HG02938 (cell line): ENCODE results near the gene THUMPD2.

ENCODE experiments used
- ATAC-seq: cut with Tn5 transposase; IDR thresholded peaks from one replicate; pipeline ENCODE4 v1.9.1; 2021; ENCODE audit warnings: mild to moderate bottlenecking, moderate library complexity; ENCODE audit not compliant: unreplicated experiment

The THUMPD2 gene

DNA sequence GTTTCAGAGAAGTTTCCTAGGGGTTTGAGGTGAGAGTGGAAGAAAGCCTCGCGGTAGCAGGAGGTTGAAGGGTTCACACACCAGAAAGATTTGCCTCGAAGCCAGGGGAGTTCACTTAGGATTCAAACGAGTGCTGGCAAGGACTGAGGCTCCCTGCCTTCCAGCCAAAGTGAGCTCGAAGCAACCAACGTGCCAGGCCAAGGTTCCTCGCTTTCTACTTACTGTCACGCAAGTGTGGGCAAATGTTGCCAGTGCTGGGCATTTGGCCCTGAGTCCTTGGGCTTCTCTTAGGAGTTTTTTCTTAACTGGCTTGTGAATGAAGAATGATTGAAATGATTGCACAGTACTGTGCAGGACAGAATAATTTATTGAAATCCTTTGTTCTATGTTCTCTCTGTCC lies 59.7 kb downstream of the THUMPD2 start:
- ATAC-seq: no peak

DNA sequence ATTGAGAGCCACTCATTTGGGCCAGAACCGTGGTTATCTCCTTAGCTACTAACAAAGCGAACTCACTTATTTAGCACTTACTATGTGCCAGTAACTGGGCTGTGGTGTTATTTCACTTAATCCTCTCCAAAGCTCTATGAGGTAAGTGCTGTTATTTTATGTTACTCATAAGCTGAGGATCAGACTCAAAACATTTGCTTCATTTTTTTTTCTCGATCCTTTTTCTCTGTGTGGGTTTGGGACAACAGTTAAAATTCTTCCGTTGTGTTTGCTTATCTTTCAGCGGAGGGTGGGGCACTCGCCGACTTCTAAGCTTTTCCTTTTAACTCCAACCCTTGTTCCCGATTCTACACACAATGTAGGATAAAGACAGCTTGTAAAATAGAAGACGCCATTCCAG lies 60.6 kb downstream of the THUMPD2 start:
- no peak for ATAC-seq

DNA sequence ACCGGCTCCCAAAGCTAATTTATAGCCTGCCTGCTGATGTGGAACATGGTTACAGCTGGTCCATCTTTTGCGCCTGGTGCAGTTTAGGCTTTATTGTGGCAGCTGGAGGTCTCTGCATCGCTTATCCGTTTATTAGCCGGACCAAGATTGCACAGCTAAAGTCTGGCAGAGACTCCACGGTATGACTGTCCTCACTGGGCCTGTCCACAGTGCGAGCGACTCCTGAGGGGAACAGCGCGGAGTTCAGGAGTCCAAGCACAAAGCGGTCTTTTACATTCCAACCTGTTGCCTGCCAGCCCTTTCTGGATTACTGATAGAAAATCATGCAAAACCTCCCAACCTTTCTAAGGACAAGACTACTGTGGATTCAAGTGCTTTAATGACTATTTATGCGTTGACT lies 62.0 kb downstream of the THUMPD2 start:
- no peak for ATAC-seq

DNA sequence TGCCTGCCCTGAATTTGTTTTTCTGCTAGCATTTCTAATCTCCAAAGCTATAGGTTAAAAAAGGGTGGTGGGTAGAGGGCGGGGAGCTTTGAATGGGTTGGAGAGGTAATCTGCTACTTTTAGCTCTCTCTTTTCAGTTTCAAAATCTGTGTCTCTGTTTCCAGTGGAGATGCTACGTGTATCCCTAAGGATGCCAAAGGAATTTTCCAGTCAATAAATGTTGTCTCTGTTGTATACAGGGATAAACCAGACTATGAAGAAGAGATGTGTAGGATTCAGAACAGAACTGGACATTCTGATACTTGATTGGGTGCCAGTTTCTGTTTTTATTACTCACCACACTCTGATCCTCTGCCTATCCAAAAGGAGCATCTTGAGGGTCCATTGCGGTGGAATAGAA lies 63.2 kb downstream of the THUMPD2 start:
- no peak for ATAC-seq

DNA sequence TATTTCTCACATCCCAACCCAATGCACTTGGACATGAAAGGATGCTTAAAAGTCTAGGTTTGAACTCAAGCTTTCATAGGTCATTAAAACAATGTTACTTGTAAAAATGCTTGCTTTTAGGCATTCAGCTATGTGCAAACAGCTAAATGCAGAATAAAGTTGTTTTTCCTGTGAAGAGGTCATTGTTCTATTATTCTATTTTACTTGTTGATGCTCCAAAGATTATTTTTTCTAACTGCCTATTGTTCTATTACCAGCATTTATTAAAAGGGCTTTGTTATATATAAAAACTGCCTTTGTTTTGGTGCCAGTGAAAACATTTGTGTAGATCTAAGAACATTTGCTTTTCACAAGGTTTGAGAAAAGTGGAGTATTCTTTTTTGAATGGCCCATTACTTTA lies 64.0 kb downstream of the THUMPD2 start:
- no peak for ATAC-seq

DNA sequence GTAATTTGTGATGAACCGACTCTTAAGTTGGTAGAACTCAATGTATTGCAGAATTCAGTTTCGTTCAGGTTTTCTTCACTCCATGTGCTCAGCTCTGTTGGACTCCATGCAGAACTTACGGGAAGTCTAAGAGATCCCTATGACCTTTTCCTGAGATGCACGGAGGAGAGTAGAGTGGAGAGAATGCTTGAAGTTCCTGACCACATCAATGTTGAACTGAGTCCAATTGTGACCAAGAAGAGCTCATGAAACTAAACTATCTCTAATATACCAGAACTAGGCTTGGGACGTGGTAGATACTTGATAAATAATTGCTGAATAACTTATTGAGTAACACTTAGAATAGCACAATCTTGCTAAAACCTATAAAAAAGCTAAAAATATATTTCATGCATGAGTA lies 66.1 kb downstream of the THUMPD2 start:
- ATAC-seq: no peak

DNA sequence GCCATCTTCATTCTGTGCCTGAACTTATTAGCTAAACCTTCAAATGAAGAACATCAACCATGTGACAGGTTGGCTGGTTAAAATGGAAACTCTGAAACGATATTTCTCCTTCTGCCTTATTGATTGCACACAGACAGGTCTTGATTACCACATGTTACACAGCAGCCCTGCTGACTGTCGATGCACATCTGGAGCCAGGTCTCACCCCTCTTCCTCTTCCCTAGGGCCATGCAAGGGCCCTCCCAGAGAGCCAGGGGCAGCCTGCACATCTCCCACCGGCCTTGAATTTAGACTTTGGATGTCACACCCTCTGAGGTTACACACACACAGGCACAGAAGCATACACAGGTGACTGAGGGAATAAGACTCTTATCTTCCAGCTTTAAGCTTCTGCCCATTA lies 68.3 kb downstream of the THUMPD2 start:
- no peak for ATAC-seq

DNA sequence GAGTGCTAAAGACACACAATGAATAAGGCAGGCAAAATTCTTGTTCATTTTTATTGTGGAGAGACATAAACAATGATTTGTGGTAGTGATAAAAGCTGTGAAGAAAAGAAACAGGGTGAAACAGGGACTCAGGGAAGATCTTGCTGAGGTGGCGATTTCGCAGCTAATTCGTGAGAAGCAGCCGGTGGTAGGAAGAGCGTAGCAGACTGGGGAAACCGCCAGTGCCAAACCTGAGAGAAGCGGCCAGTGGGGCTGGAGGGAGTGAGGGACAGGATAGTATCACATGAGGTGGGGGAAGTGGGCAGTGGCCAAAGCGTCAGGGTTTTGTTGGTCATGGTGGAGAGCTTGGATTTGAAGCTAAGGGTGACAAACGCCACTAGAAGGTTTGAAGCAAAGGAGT lies 71.1 kb downstream of the THUMPD2 start:
- no peak for ATAC-seq

DNA sequence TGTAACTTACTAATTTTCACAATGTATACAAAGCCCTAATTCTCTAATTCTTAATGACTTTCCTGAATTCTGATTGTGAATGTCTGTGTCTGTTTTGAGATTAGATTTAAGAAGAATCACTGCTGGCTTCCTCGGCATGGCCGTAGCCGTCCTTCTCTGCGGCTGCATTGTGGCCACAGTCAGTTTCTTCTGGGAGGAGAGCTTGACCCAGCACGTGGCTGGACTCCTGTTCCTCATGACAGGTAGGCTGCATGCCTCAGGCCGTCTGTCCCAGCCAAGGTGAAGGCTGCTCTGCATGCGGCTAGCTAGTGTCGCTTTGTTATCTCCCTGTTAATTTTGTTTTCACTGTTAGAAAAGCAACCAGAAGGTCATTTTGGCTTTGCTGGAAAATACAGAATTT lies 72.1 kb downstream of the THUMPD2 start:
- ATAC-seq: no peak

DNA sequence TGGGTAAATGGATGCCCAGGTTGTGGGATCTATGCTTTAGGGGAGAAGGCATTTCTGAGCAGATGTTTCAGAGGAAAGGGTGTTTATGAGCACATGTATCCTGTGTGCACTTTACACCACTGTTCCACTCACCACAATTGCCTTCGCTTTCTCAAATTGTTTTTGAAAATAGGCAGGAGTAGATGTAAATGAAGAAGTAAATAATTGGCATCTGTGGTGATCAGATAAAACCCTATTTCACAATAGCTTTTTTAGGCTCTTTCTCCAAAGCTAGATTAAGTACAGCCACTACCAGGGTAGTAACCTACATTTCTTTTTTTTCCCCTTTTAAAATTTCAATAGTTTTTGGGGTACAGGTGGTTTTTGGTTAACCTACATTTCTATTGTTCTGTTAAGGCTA lies 72.7 kb downstream of the THUMPD2 start:
- ATAC-seq: no peak

DNA sequence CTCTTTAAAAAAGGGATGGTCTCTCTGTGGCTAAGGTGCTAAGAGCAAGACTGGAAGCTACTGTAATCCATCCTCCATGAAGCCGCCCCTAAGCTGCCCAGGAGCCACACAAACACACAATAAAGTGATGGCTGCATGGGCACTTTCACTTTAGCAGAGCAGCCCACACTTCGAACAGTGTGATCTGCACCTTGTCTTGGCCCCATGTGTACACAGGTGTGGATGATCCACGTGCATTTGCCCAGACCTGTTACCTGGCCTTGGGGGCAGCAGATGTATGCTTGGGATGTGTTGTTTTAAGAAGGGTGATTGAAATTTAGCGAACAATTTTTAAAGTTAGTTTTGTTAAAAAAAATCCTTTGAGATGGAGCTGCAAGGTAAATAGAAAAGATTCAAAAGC lies 73.4 kb downstream of the THUMPD2 start:
- no peak for ATAC-seq

DNA sequence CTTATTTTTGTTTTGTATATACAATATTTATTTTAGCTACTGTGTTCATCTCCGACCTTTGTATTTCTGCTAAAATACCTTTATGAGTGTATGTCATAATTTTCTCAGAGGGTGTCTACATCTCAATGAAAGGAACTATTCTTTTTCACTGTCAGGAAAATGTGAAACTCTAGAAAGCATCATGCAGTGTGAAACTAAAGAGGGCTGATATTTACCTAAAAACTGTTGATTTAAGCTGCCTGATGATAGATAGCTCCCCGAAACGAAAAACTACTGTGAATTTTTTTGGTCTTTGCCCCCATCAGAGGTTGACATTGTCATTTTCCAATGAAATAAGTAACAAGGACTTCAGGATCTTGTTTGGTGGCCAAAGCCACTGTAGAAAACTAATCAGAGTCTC lies 74.5 kb downstream of the THUMPD2 start:
- ATAC-seq: no peak

DNA sequence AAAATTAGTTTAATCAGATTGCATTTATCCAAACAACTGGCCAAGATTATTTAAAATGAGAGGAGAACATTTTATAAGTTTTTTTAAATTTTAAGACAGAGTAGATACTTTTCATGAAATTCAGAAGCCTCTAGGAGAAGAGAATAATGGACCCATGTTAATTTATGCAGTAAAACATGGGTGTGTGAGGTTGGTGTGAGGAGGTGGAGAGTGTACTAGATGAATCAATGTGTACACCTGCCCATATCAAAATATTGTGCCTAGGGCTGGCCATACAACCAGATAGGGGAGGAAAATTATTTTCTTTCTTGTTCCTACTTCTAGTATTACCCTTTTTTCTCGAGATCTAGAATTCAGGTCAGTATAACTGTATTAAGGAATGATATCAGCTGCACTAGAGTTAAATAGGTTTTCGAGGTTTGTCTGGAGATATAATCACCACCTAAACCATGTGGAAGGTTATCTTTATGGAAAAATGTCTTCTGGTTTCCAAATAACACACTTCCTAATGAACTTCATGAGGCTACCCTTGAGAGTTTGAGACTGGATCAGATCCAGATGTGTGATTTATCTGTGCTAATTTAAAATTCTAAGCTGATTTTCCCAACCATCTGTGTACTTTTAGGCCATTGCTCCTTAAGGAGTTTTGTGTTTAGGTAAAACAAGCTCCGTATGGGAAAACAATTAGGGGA lies 75.7 kb downstream of the THUMPD2 start:
- no peak for ATAC-seq

DNA sequence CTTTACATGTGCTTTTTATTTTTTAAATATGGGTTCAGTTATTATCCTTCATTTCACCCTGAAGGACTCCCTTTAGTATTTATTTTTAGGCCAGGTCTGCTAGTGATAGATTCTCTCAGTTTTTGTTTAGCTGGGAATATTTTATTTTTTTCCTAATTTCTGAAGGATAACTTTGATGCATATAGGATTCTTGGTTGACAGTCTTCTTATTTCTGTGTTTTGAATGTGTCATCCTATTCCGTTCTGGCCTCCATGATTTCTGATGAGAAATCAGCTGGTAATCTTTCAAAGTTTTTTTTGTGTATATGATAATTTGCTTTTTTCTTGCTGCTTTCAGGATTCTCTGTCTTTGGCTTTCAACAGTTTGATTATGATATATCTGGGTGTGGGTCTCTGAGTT lies 77.9 kb downstream of the THUMPD2 start:
- ATAC-seq: no peak

DNA sequence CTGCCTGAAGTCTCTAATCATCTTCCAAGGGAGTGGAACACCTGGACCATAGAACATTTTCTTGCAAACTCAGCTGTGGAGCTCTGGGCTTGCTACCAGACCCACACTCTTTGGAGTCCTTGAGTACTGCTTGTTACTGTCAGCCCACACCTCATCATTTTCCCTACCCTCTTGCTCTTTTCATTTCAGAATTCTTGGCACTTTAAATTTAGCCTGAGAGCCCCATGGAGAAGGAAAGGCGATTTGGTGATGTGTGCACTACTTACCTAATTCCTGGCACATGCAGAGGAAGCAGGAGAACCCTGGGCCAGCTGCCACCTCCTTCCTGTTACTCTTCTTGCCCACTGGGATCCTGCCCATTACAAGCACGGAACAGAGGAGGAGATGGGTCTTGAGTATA lies 81.6 kb downstream of the THUMPD2 start:
- ATAC-seq: no peak

DNA sequence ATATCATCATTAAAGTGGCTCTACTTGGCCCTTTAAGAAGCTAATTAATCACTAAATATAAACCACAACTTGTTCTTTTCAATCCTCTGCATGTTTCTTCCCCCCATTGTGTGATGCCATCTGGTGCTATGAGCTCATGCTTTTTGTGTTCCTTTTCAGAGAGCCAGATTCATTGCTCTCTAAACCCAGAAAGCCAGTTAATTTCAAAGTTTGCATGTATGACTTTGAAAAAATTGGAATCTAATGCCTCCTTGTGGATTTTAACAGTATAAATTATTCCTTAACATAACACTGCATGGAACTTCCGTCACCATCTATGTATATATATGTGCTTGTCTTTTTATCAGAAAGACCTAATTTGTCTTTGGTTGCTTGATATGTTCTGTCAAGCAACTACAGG lies 82.2 kb downstream of the THUMPD2 start:
- ATAC-seq: no peak

DNA sequence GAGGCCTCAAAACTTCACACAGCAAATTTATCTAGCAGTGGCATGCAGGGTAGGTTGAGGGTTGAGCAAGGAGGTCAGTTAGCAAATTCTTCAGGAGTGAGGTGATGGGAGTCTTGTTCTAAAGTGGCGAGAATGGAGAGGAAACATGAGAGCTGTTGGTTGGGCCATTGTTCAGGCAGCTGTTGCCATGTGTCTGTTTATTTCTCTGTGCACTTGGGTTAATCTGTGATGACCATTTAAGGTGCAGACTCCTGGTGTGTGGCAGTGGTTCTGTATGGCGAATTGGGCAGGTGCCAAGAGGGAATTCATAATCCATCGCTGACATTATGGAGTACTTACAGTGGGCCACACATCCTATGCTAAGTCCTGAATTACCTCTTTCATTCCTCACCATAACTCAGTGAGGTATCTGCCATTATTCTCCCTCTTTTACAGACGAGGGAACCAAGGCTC lies 82.9 kb downstream of the THUMPD2 start:
- no peak for ATAC-seq

DNA sequence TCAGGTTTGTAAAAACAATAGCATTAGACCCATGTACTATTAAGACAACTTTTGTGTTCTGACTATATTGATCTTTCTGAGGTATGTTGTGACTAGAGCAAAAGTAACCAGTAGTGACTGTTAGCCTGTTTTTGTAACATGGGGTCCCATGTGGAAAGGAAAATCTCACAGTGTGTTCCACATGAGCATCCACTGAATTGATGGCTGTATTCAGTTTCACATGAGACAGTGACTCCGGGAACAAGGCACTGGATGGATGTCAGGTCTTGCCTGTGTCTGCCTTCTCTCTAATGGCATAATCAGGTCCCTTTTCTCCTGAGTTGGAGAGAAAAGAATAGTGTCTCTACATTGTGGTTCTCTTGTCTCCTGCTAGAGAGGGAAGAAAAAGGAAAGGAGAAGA lies 85.8 kb downstream of the THUMPD2 start:
- no peak for ATAC-seq

DNA sequence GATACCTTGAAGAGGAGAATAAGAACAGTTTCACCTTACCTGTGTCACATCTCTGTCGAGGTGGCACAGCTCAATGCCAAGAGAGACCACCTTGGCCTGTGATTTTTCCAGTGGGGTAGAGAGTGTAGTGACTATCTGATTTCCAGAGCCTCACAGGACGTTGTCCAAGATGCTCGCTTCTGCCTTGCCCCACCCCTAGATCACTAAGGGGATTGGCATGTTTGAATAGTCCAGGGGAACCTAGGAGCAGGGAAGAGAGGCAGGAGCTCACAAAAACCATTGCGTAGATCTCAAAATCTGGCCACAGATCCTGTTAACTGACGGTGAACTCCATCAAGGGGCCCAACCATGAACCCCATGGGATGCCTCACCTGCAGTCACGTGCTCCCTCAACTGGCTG lies 89.2 kb downstream of the THUMPD2 start:
- no peak for ATAC-seq

DNA sequence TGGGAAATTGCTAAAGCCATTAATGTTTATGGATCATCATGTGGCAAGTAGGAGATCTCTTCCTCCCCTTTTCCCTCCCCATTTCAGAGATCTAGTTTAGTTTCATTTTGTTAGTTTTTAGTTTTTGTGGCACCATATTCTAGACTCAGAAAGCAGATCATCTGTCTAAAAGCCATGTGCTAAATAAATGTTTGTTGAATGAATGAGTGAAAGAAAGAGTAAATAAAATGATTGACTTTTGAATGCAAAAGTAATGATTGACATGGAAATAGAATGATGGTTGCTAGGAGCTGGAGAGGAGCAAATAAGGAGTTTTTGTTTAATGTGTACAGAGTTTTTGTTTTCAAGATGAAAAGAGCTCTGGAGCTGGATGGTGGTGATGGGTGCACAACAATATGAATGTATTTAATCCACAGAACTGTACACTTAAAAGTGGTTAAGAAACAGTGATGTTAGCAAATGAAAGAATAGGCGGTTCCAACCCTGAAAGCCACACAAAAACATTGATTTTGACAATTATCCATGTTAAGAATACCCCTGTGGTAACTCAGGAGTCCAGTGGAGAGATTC lies 89.7 kb downstream of the THUMPD2 start:
- no peak for ATAC-seq

DNA sequence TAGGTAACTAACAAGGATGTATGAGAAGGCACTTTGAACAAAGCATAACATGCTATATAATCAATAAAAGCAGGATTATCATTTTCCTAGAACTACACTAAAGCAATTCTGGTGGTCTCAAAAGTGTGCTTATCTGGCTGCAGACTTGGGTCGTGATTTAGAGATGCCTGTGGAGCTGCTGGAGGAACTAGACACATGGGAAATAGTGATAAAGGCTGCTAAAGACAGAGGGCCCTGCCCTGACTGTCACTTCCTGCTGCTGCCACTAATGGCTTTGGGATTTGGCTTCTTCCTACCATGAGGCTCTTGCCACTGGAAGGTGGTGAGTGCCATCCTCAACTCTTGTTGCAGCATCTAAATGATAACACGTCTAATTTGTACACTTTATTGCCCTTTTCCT lies 90.9 kb downstream of the THUMPD2 start:
- ATAC-seq: no peak

DNA sequence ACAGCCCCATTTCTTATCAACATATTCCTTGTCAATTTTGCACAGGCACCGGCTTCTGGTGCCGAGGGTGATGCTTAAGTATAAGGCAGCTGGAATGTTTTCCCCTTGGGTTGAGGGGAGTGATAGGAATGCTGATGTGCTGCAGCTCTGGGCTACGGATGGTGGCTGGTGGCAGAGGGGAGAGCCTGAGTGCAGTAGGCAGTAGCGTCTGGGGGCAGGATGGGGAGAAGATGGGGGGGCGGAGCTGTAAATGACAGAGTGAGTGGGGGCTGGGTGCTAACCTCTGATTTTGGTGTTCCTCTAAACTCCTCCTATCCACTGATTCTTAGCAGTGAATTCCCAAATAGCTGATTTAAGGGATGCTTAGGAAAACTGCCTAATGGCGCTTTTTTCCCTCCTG lies 92.6 kb downstream of the THUMPD2 start:
- ATAC-seq: no peak
